ENCODE results near the gene PDE4B.

DNA sequence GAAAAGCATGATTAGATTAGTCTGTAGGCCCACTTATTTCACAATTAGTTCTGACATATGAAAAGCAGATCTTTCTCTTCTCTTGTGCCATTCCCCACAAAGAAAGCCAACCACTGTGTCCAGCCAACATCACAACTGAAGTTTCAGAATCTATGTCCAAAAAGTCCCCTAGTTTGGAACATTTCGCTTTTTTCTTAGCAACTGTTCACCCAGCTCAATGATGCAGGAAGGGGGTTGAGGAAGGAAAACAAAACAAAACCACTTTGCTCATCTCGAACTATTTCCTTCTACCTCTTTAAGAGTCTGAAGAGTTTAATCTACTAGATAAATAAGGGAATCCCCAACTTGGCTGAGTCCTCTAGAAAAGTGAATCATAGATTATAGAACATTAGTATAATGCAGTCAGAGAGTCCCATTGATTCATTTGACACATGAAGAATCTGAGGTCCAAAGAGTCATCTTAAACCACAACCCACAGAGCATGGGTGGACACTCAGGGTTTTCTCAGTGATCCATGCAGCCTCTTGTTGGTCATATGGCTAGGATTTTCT lies 581.9 kb downstream of the PDE4B start:
- TF ChIP-seq EP300 (conservative IDR thresholded peaks at IDR 0.05; ENCODE audit: poor library complexity, severe bottlenecking) (no peak), SMC3 (conservative IDR thresholded peaks at IDR 0.05; ENCODE audit: poor library complexity) (no peak), TAF1 (IDR thresholded peaks at IDR 0.05; ENCODE audit: low read depth) (no peak), POLR2AphosphoS5 (IDR thresholded peaks at IDR 0.05) (no peak), MXI1 (conservative IDR thresholded peaks at IDR 0.05; ENCODE audit: poor library complexity, severe bottlenecking) (no peak), EZH2 (IDR thresholded peaks at IDR 0.05; ENCODE audit: borderline replicate concordance, insufficient read depth, low read length, poor library complexity, severe bottlenecking) (no peak), RAD21 (conservative IDR thresholded peaks at IDR 0.05) (no peak)
- TF ChIP-seq, protein P1, sequence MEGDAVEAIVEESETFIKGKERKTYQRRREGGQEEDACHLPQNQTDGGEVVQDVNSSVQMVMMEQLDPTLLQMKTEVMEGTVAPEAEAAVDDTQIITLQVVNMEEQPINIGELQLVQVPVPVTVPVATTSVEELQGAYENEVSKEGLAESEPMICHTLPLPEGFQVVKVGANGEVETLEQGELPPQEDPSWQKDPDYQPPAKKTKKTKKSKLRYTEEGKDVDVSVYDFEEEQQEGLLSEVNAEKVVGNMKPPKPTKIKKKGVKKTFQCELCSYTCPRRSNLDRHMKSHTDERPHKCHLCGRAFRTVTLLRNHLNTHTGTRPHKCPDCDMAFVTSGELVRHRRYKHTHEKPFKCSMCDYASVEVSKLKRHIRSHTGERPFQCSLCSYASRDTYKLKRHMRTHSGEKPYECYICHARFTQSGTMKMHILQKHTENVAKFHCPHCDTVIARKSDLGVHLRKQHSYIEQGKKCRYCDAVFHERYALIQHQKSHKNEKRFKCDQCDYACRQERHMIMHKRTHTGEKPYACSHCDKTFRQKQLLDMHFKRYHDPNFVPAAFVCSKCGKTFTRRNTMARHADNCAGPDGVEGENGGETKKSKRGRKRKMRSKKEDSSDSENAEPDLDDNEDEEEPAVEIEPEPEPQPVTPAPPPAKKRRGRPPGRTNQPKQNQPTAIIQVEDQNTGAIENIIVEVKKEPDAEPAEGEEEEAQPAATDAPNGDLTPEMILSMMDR (IDR thresholded peaks at IDR 0.05; ENCODE audit: poor library complexity, severe bottlenecking): no peak

All from neural cell (in vitro differentiated cells).